Dendritic cell treated with granulocyte-macrophage colony-stimulating factor and Interleukin-4, amounts not matched to agents 40 ng/mL and 50 ng/mL, for 4 days (primary cell): Measurements from ENCODE around the gene AMD1.

ENCODE experiments used
- H3K27ac Mint-ChIP-seq: one replicate; pipeline ENCODE4 v1.8.0; 2022; ENCODE audit warnings: mild to moderate bottlenecking, mixed read lengths
- H3K27me3 Mint-ChIP-seq: one replicate; pipeline ENCODE4 v1.8.0; 2022; ENCODE audit warnings: mild to moderate bottlenecking, mixed read lengths
- H3K36me3 Mint-ChIP-seq: one replicate; pipeline ENCODE4 v1.8.0; 2022; ENCODE audit warnings: low read depth, mixed read lengths
- H3K4me1 Mint-ChIP-seq: one replicate; pipeline ENCODE4 v1.8.0; 2022; ENCODE audit warnings: low read depth, mixed read lengths
- H3K4me3 Mint-ChIP-seq: one replicate; pipeline ENCODE4 v1.8.0; 2022; ENCODE audit warnings: mild to moderate bottlenecking, moderate library complexity, mixed read lengths
- H3K9me3 Mint-ChIP-seq: one replicate; pipeline ENCODE4 v1.8.0; 2022; ENCODE audit warnings: mixed read lengths
- intact Hi-C: fragments of 100-400 bp; cut with micrococcal nuclease; formaldehyde crosslinking; loops from one replicate; pipeline ENCODE4 v1.15.0; 2022

Gene AMD1

DNA sequence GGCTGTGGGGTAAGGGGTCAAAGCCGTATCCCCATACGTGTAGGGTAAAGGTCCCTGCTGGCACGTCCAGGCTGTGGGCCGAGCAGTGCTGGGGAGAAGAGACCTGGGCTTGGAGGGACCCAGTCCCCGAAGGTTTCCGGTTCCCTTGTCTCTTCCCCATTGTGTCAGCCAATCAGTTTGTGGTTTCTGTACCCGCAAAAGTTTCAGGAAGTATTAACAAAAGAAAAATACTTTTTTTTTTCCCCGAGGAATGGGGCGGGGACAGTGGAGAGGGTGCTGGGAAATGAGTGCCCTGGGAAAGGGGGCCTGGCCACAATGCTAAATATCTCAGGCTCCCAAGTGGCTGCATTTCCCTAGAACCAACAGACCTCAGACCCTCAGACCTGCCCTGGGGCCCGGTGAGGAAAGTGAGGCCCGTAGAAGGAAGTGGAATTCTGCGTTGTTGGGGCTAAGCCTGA lies 15.2 kb upstream of the AMD1 start:
- Mint-ChIP-seq H3K36me3 (peaks cover 7% of the 10 kb centered on the region), H3K4me1 (peaks cover 31% of the 10 kb centered on the region), H3K4me3 (peak overlapping the region; percentile 71), H3K27ac (peak overlapping the region; percentile 93), H3K9me3 (no peaks in the 10 kb centered on the region), H3K27me3 (no peaks in the 10 kb centered on the region)
- intact Hi-C loops: loop anchor here (1.0 kb wide), 1 partner anchor 15 kb away; the partner anchor contains the start of gene AMD1

DNA sequence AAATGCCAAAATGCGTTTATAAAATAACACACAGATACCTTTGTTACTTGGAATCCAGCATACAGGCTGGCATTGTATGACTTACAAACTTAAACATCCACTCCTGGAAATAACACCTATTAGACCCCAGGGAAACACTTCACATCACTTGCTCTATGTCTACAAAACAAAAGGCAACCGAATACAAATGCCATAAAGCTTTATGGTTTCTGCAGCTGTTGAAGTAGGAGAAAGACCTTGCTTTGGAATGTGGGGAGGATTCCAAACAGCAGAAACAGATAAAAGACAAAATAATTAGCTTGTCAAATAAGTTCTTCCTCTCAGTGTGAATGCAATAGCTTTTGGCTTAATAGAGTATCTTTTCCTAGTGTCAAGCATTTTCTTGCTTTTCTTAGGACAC lies 9.8 kb upstream of the AMD1 start:
- H3K27ac Mint-ChIP-seq: no peak overlapping the region
- H3K36me3 Mint-ChIP-seq: no peaks in the 10 kb centered on the region
- intact Hi-C loops: no loop called here
- H3K27me3 Mint-ChIP-seq: no peaks in the 10 kb centered on the region
- H3K4me3 Mint-ChIP-seq: no peak overlapping the region
- peaks cover 34% of the 10 kb centered on the region for H3K4me1 Mint-ChIP-seq
- no peaks in the 10 kb centered on the region for H3K9me3 Mint-ChIP-seq

DNA sequence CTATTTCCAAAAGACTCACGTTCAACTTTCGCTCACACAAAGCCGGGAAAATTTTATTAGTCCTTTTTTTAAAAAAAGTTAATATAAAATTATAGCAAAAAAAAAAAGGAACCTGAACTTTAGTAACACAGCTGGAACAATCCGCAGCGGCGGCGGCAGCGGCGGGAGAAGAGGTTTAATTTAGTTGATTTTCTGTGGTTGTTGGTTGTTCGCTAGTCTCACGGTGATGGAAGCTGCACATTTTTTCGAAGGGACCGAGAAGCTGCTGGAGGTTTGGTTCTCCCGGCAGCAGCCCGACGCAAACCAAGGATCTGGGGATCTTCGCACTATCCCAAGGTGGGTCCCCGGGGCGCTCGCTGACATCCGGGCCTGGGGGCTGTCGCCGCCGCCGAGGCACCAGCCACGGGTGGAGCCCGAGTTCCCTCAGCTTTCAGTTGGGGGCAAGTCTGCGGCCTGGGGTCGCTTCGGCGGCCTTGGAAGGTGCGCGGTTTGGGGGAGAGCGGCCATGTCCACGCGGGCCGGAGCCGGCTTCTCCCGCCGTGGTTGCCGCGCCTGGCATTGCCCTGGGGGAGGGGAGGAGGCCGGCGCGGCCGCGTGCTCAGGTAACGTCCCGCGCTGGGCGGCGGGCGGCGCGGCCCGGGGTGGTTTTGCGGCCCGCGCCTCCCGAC lies 429 bp downstream of the AMD1 start:
- intact Hi-C loops: loop anchor here (1.0 kb wide), 3 partner anchors 9 to 60 kb away; partner anchors contain the start of gene CDK19
- Mint-ChIP-seq H3K36me3 (peaks cover 27% of the 10 kb centered on the region), H3K4me3 (peak overlapping the region; percentile 99), H3K9me3 (no peaks in the 10 kb centered on the region), H3K4me1 (peaks cover 35% of the 10 kb centered on the region), H3K27me3 (no peaks in the 10 kb centered on the region), H3K27ac (peak overlapping the region; percentile 100)

DNA sequence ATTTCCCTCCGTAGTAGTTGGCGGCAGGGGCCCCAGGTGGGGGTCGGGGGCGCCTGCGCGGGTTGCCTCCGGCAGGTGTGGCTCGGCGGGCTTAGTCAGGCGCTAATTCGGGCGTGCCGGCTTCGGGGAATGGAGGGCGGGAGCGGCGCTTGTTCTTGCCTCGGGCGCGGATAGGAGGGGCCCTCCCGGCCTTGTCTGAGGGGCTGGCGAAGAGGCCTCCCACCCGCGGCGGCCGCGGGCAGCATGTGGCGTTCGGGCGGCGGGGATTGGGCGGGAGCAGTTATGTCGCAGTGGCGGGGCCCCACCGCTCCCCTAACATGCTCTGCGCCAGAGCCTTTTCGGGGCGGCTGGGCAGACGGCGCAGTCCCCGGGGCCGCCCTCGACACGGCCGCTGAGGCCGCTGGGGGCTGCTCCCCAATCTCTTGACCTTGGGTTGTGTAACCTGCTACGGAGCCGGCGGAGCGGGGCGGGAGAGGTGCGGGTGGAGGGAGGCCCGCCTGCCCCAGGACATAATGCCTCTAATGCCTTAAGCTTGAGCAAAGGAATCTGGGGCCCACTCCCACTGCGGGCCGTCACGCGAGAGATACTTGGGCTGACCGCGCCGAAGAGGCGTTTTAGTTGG lies 1.1 kb downstream of the AMD1 start:
- Mint-ChIP-seq H3K27me3 (no peaks in the 10 kb centered on the region), H3K4me3 (peak overlapping the region; percentile 99), H3K36me3 (peaks cover 32% of the 10 kb centered on the region), H3K27ac (peak overlapping the region; percentile 100), H3K9me3 (no peaks in the 10 kb centered on the region), H3K4me1 (peaks cover 42% of the 10 kb centered on the region)
- intact Hi-C loops: loop anchor here (1.0 kb wide), 1 partner anchor 69 kb away; no protein-coding TSS in a partner anchor

DNA sequence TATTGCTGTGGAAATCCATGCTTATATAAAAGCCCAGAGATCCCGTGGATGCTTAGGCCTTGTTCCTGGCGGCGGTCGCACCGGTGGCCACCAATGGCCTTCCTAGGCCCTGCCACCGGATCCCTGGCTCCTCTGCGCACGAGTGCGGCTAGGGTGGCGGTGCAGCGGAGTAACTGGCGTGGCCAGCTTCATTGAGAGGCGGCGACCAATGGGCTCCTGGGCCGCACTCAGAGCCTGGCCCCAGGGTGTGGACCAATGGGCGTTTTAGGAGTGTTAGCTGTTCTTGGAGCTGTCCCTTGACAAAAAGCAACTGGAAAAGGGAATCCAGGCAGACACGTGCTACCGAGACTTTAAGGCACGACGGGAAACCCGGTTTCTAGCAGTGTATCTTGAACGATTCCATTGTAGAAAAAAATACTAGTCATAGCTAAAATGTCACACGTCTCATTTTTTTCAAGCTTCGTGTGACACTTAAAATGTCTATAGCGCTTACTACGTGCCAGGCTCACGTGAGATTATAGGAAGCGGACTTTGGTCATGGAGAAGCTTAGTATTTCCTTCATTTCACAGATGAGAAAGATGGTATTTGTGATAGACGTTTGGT lies 1.7 kb downstream of the AMD1 start:
- Mint-ChIP-seq H3K9me3 (no peaks in the 10 kb centered on the region), H3K36me3 (peaks cover 32% of the 10 kb centered on the region), H3K4me3 (peak overlapping the region; percentile 99), H3K27ac (peak overlapping the region; percentile 100), H3K27me3 (no peaks in the 10 kb centered on the region), H3K4me1 (peaks cover 46% of the 10 kb centered on the region)
- intact Hi-C loops: loop anchor here (1.0 kb wide), 1 partner anchor 68 kb away; no protein-coding TSS in a partner anchor

DNA sequence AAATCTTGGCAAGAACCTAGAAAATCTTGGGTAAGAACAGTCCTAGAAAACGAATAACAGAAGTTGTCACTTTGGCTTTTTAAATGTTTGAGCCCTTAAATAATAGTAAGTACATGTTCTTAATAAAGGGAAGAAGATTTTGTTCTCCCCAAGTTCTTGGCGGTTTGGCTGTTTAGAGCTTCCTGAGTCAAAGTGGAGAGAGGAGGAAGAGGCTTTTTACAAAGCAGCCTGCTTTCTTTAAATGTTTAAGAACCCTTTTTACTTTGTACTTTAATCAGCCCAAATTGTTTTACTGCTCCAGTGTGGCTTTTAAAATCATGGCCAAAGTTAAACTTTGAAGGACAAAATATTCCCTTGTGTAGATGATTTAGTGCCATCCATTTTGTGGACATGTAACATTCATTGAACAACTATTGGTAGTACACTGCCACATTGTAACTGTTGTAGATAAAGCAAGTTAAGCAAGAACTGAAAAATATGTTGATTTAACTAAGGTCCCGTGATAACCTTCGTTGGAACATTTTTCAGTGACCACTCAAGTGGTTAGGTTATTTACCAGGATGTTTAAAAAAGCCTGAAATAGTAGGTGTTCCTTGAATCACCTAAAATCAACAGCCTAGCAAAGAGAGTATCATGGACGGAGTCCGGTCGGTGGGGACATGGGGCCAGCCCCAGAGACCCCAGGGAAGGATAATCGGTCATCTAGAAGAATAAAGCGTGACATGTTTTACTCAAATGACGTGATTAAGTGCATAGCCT lies 2.4 kb downstream of the AMD1 start:
- peaks cover 50% of the 10 kb centered on the region for H3K4me1 Mint-ChIP-seq
- peak overlapping the region; percentile 100 for H3K27ac Mint-ChIP-seq
- H3K27me3 Mint-ChIP-seq: no peaks in the 10 kb centered on the region
- H3K4me3 Mint-ChIP-seq: peak overlapping the region; percentile 99
- intact Hi-C loops: loop anchor here (1.0 kb wide), 1 partner anchor 67 kb away; no protein-coding TSS in a partner anchor
- H3K9me3 Mint-ChIP-seq: no peaks in the 10 kb centered on the region
- peaks cover 32% of the 10 kb centered on the region for H3K36me3 Mint-ChIP-seq

DNA sequence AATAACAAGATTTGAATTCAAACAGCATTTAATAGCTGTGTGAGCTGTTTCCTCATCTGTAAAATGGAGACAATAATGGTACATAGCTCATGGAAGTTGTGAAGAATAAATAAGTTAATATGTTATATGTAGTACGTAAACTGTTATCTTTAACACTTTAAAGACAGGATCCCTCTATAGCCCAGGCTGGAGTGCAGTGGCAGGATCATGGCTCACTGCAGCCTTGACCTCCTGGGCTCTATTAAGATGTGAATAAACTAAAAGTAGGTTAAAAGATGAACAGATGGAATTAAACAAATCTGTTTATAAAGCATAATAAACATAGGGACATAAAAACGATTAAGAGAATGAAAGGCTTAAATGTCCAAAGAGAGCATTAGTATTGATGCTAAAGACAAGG lies 3.0 kb downstream of the AMD1 start:
- H3K9me3 Mint-ChIP-seq: no peaks in the 10 kb centered on the region
- no peaks in the 10 kb centered on the region for H3K27me3 Mint-ChIP-seq
- H3K4me3 Mint-ChIP-seq: peak overlapping the region; percentile 99
- H3K27ac Mint-ChIP-seq: peak overlapping the region; percentile 100
- peaks cover 56% of the 10 kb centered on the region for H3K4me1 Mint-ChIP-seq
- H3K36me3 Mint-ChIP-seq: peaks cover 32% of the 10 kb centered on the region
- intact Hi-C loops: no loop called here

DNA sequence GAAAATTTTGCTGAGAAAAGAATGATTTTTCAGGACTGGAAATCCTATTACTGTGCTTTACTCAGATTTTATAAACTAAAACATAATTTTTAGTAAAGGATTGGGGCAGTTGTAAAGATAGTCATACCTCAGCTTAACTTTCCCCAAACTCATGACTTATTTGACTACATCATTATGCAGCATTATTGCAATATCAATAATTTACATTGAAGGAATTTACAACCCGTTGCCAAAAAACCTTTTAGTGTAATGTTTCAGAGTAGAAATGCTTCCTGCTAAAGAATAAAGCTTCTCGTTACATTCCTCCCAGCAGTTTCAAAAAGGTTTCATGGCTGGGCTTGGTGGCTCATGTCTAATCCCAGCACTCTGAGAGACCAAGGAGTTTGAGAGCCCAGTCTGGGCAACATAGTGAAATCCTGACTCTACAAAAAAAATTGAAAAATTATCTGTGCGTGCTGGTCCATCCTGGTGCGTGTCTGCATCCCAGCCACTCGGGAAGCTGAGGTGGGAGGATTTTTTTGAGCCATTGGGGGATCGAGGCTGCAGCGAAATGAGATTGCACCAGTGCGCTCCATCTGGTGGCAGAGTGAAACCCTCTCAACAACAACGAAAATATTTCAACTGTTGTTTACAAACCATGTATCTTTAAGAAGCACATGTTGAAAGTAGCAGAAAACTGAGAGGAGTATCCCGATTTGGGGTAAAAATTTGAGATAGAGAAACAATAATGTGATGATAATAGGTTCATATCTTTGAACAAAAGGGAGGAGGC lies 4.4 kb downstream of the AMD1 start:
- Mint-ChIP-seq H3K27me3 (no peaks in the 10 kb centered on the region), H3K4me3 (peak overlapping the region; percentile 58), H3K9me3 (no peaks in the 10 kb centered on the region), H3K4me1 (peaks cover 65% of the 10 kb centered on the region), H3K27ac (peak overlapping the region; percentile 100), H3K36me3 (peaks cover 31% of the 10 kb centered on the region)
- intact Hi-C loops: no loop called here

DNA sequence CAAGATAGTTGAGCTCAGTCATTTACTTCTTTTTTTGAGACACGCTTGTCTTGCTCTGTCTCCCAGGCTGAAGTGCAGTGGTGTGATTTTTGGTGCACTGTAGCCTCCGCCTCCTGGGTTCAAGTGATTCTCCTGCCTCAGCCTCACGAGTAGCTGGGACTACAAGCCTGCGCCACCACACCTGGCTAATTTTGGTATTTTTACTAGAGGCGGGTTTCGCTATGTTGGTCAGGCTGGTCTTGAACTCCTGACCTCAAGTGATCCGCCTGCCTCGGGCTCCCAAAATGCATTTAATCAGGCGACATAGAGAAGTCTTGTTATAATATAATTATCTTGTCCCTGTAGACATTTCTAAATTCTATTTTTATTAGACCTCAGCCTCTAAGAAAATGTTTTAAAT lies 6.1 kb downstream of the AMD1 start:
- no peaks in the 10 kb centered on the region for H3K9me3 Mint-ChIP-seq
- no peak overlapping the region for H3K4me3 Mint-ChIP-seq
- peaks cover 82% of the 10 kb centered on the region for H3K4me1 Mint-ChIP-seq
- no peaks in the 10 kb centered on the region for H3K27me3 Mint-ChIP-seq
- intact Hi-C loops: loop anchor here (5.0 kb wide), 1 partner anchor 198 kb away; no protein-coding TSS in a partner anchor
- H3K36me3 Mint-ChIP-seq: peaks cover 21% of the 10 kb centered on the region
- H3K27ac Mint-ChIP-seq: peak overlapping the region; percentile 27

DNA sequence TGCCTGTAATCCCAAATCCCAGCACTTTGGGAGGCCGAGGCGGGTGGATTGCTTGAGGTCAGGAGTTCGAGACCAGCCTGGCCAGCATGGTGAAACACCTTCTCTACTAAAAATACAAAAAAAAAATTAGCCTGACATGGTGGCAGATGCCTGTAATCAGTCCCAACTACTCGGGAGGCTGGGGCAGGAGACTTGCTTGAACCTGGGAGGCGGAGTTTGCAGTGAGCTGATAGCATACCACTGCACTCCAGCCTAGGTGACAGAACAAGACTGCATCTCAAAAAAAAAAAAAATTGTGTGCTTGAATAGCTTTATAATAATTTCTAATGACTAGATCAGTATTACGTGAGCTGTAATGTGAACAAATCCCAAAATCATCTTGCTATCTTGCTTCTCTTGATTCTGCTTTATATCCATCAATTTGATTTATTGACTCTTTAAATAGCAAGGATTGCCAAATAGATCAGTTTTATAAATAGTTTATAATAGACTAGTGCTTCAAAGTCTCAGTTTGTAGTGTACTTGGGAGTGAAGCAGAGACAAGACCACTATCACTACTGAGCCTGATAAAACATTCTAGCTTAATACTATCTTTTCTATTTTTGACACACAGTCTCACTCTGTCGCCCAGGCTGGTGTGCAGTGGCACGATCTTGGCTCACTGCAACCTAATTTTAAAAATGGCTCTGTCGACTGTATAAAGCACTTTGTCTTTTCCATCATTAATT lies 7.1 kb downstream of the AMD1 start:
- Mint-ChIP-seq H3K27me3 (no peaks in the 10 kb centered on the region), H3K9me3 (no peaks in the 10 kb centered on the region), H3K36me3 (peaks cover 14% of the 10 kb centered on the region), H3K4me1 (peaks cover 87% of the 10 kb centered on the region), H3K4me3 (peak overlapping the region; percentile 9), H3K27ac (peak overlapping the region; percentile 79)
- intact Hi-C loops: loop anchor here (5.0 kb wide), 1 partner anchor 199 kb away; no protein-coding TSS in a partner anchor

DNA sequence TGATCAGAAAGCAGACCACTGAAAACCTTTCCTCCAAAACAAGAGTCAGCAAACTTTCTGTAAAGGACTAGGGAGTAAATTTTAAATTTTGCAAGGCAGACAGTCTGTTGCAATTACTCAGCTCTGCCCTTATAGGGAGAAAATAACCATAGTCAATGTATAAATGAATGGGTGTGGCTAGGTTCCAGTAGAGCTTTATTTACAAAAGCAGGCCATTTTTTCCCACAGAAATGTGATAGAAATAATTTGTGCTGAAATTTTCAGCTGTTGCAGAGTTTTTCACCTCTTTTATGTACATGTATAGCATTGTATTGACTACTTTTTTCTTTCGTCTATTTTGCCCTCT lies 7.7 kb downstream of the AMD1 start:
- Mint-ChIP-seq H3K9me3 (no peaks in the 10 kb centered on the region), H3K4me3 (peak overlapping the region; percentile 9), H3K36me3 (peaks cover 14% of the 10 kb centered on the region), H3K27ac (peak overlapping the region; percentile 79), H3K4me1 (peaks cover 84% of the 10 kb centered on the region), H3K27me3 (no peaks in the 10 kb centered on the region)
- intact Hi-C loops: loop anchor here (5.0 kb wide), 1 partner anchor 200 kb away; no protein-coding TSS in a partner anchor

DNA sequence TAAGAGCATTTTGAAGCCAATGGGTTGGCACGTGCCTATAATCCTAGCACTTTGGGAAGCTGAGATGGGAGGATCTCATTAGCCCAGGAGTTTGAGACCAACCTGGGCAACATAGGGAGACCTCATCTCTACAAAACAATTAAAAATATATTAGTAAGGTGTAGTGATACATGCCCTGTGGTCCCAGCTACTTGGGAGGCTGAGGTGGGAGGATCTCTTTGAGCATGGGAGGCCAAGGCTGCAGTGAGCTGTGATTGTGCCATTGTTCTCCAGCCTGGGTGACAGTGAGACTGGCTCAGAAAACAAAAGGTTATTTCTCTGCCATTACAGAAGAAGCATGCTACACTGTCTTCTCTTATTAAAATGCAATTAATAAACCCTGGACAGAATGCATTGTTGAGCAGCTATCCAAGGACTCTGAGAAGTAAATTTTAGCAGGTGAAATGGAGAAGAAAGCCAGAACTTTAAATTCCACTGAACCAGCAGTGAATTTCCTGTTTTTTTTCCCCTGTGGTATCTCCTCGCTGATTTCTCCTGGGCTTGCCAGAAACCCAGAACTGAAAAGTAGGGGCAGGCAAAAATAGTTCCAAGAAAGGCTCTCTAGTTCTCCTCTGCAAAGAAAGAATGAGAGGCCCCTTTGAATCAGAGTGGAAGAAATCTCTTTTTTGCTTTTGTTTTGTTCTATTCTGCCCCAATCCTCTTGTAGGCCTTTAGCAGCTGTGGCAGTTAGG lies 8.4 kb downstream of the AMD1 start:
- H3K27me3 Mint-ChIP-seq: no peaks in the 10 kb centered on the region
- H3K4me3 Mint-ChIP-seq: peak overlapping the region; percentile 44
- peaks cover 14% of the 10 kb centered on the region for H3K36me3 Mint-ChIP-seq
- H3K9me3 Mint-ChIP-seq: no peaks in the 10 kb centered on the region
- intact Hi-C loops: loop anchor here (5.0 kb wide), 1 partner anchor 201 kb away; no protein-coding TSS in a partner anchor
- H3K4me1 Mint-ChIP-seq: peaks cover 76% of the 10 kb centered on the region
- peak overlapping the region; percentile 79 for H3K27ac Mint-ChIP-seq
